Measurements from ENCODE around the gene GRK2.

GRCh38 chr11:67264877-67265632 is 1.2 kb upstream of the GRK2 start:
- no peak for TF ChIP-seq CTCF (conservative IDR thresholded peaks at IDR 0.05; ENCODE audit: low read depth, low read length)
- no peak for TF ChIP-seq EZH2 (IDR thresholded peaks at IDR 0.05; ENCODE audit: borderline replicate concordance, low read depth, low read length, poor library complexity, severe bottlenecking)

All from A673 (cell line).